GM12801 (cell line): ENCODE results near the gene SDHB.

ENCODE experiments used
- CTCF ChIP-seq: IDR thresholded peaks from one replicate; pipeline ENCODE4 v1.5.1; 2011; ENCODE audit warnings: control low read depth; ENCODE audit not compliant: insufficient read length; ENCODE audit errors: extremely low read depth

Gene SDHB

GRCh38 chr1:17065666-17066065 is 11.8 kb upstream of the SDHB start:
- no peak for TF ChIP-seq CTCF

DNA sequence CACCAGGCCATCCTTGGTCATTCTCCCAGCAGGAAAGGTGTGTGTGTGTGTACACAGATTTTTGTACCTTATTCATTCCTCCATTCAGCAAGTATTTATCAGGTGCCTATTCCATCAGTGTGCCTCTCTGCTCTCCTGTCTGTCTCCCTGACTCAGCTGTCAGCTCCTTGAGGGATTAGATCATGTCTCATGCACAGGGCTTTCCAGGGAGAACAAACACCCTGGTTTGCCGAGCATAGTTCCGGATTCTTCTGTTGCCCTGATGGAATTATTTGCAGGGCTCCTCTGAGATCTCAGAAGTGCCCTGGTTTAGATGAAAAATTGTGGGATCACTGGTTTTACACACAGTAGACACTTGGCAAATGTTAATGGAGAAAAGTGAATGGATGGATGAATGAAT is 8.1 kb upstream of the SDHB start:
- TF ChIP-seq CTCF: no peak

GRCh38 chr1:17061486-17061885 is 7.7 kb upstream of the SDHB start:
- no peak for TF ChIP-seq CTCF

- TF ChIP-seq CTCF: no peak
These were observed 6.5 kb upstream of the SDHB start for GRCh38 chr1:17060306-17060749.

DNA sequence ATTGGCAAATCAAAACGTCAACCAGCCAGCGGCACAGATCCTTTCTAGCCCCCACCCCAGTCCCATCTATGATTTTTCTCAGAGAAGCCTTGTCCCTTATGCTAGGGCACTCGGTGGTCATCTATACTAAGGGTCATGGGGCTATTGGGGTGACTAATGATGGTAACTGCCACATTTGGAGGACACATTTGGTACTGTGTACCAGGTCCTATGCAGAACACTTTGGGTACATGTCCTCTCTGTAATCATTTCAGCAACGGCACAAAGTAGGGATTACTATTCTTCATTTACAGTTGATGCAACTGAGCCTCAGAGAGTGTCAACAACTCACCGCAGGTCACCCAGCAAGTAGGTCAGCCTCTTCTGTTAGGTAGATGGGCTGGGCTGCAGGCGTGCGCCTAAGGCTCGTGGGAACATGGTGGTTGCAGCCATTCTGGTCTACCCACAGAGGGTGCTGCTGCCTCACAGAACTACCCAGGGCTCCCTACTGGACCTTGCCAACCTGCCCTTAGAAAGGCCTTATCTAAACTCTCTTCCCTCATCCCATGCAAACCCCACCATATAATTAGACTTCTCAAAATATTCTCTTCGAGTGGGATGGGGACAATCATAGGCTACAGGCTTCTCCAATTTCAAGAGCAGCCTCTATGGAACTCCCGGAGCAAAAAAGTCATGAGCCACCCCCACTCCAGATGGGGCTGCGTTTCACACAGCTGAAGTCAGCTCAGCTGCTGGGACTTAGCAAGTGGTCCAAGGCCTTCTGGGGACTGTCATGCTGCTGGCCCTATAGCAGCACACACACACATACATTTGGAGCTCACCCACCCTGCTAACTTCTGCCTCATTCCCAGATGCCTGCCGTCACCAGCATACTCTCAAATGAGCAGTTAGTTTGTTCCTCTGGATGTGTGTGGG is 5.8 kb upstream of the SDHB start:
- TF ChIP-seq CTCF: no peak

- TF ChIP-seq CTCF: no peak
These were observed 2.7 kb upstream of the SDHB start for GRCh38 chr1:17056551-17056950.

GRCh38 chr1:17055801-17056200 is 2.0 kb upstream of the SDHB start:
- no peak for TF ChIP-seq CTCF
